Measurements from ENCODE around the gene B4GALT7. TPM values are rescaled to one million over a fixed set of nuclear protein-coding genes. Genes with fewer than 3 reads are reported as not detected.

The B4GALT7 gene
- total RNA-seq, 2 experiments from 2014 or later = 20.0 to 21.0 TPM

- H3K27me3 Mint-ChIP-seq = no peaks in the 10 kb centered on the region
- peaks cover 35% of the 10 kb centered on the region for H3K4me1 Mint-ChIP-seq
- no peak for DNase-seq
- peaks cover 12% of the 10 kb centered on the region for H3K36me3 Mint-ChIP-seq
- no peaks in the 10 kb centered on the region for H3K9me3 Mint-ChIP-seq
- no peak overlapping the region for H3K27ac Mint-ChIP-seq
- H3K4me3 Mint-ChIP-seq = peak overlapping the region; percentile 53
These were observed 1.9 kb downstream of the B4GALT7 start for GRCh38 chr5:177601577-177602457.

- H3K4me1 Mint-ChIP-seq = peaks cover 39% of the 10 kb centered on the region
- DNase-seq = no peak
- H3K4me3 Mint-ChIP-seq = no peak overlapping the region
- no peak overlapping the region for H3K27ac Mint-ChIP-seq
- no peaks in the 10 kb centered on the region for H3K27me3 Mint-ChIP-seq
- peaks cover 9% of the 10 kb centered on the region for H3K36me3 Mint-ChIP-seq
- H3K9me3 Mint-ChIP-seq = no peaks in the 10 kb centered on the region
These were observed 2.5 kb downstream of the B4GALT7 start for GRCh38 chr5:177602458-177602830.

GRCh38 chr5:177603631-177604030 is 3.7 kb downstream of the B4GALT7 start:
- H3K4me1 Mint-ChIP-seq = peaks cover 33% of the 10 kb centered on the region
- H3K36me3 Mint-ChIP-seq = peaks cover 6% of the 10 kb centered on the region
- DNase-seq = no peak
- H3K27ac Mint-ChIP-seq = peak overlapping the region; percentile 52
- H3K27me3 Mint-ChIP-seq = no peaks in the 10 kb centered on the region
- H3K9me3 Mint-ChIP-seq = no peaks in the 10 kb centered on the region
- no peak overlapping the region for H3K4me3 Mint-ChIP-seq

GRCh38 chr5:177604116-177604521 is 4.2 kb downstream of the B4GALT7 start:
- H3K36me3 Mint-ChIP-seq = peaks cover 6% of the 10 kb centered on the region
- H3K4me3 Mint-ChIP-seq = no peak overlapping the region
- H3K4me1 Mint-ChIP-seq = peaks cover 29% of the 10 kb centered on the region
- H3K27ac Mint-ChIP-seq = no peak overlapping the region
- no peak for DNase-seq
- H3K9me3 Mint-ChIP-seq = no peaks in the 10 kb centered on the region
- no peaks in the 10 kb centered on the region for H3K27me3 Mint-ChIP-seq

- H3K27ac Mint-ChIP-seq = no peak overlapping the region
- H3K36me3 Mint-ChIP-seq = peaks cover 6% of the 10 kb centered on the region
- H3K4me3 Mint-ChIP-seq = no peak overlapping the region
- H3K27me3 Mint-ChIP-seq = no peaks in the 10 kb centered on the region
- no peaks in the 10 kb centered on the region for H3K9me3 Mint-ChIP-seq
- peaks cover 27% of the 10 kb centered on the region for H3K4me1 Mint-ChIP-seq
- no peak for DNase-seq
These were observed 4.7 kb downstream of the B4GALT7 start for GRCh38 chr5:177604656-177605055.

GRCh38 chr5:177605078-177605477 is 5.1 kb downstream of the B4GALT7 start:
- DNase-seq = no peak
- H3K27ac Mint-ChIP-seq = no peak overlapping the region
- peaks cover 6% of the 10 kb centered on the region for H3K36me3 Mint-ChIP-seq
- peaks cover 27% of the 10 kb centered on the region for H3K4me1 Mint-ChIP-seq
- no peak overlapping the region for H3K4me3 Mint-ChIP-seq
- H3K27me3 Mint-ChIP-seq = no peaks in the 10 kb centered on the region
- no peaks in the 10 kb centered on the region for H3K9me3 Mint-ChIP-seq

GRCh38 chr5:177605667-177606066 is 5.7 kb downstream of the B4GALT7 start:
- no peak overlapping the region for H3K27ac Mint-ChIP-seq
- H3K4me3 Mint-ChIP-seq = no peak overlapping the region
- DNase-seq = no peak
- no peaks in the 10 kb centered on the region for H3K9me3 Mint-ChIP-seq
- H3K27me3 Mint-ChIP-seq = no peaks in the 10 kb centered on the region
- peaks cover 24% of the 10 kb centered on the region for H3K4me1 Mint-ChIP-seq
- peaks cover 5% of the 10 kb centered on the region for H3K36me3 Mint-ChIP-seq

- H3K36me3 Mint-ChIP-seq = peaks cover 5% of the 10 kb centered on the region
- H3K4me1 Mint-ChIP-seq = peaks cover 17% of the 10 kb centered on the region
- no peak overlapping the region for H3K4me3 Mint-ChIP-seq
- no peaks in the 10 kb centered on the region for H3K9me3 Mint-ChIP-seq
- no peak for DNase-seq
- no peaks in the 10 kb centered on the region for H3K27me3 Mint-ChIP-seq
- H3K27ac Mint-ChIP-seq = peak overlapping the region; percentile 7
These were observed 6.4 kb downstream of the B4GALT7 start for GRCh38 chr5:177606071-177607051.

- DNase-seq = no peak
- Mint-ChIP-seq H3K4me1 (peaks cover 11% of the 10 kb centered on the region), H3K4me3 (no peak overlapping the region), H3K36me3 (peaks cover 5% of the 10 kb centered on the region), H3K9me3 (no peaks in the 10 kb centered on the region), H3K27ac (peak overlapping the region; percentile 7), H3K27me3 (no peaks in the 10 kb centered on the region)
These were observed 7.2 kb downstream of the B4GALT7 start for GRCh38 chr5:177607115-177607451.

- H3K4me1 Mint-ChIP-seq = peaks cover 8% of the 10 kb centered on the region
- H3K4me3 Mint-ChIP-seq = no peak overlapping the region
- no peak overlapping the region for H3K27ac Mint-ChIP-seq
- peaks cover 5% of the 10 kb centered on the region for H3K36me3 Mint-ChIP-seq
- H3K9me3 Mint-ChIP-seq = no peaks in the 10 kb centered on the region
- DNase-seq = peak; percentile 75
- no peaks in the 10 kb centered on the region for H3K27me3 Mint-ChIP-seq
These were observed 7.7 kb downstream of the B4GALT7 start for GRCh38 chr5:177607452-177608192.

GRCh38 chr5:177608243-177609075 is 8.5 kb downstream of the B4GALT7 start:
- Mint-ChIP-seq H3K4me1 (peaks cover 6% of the 10 kb centered on the region), H3K27me3 (no peaks in the 10 kb centered on the region), H3K9me3 (no peaks in the 10 kb centered on the region), H3K4me3 (no peak overlapping the region), H3K27ac (no peak overlapping the region), H3K36me3 (peaks cover 3% of the 10 kb centered on the region)
- DNase-seq = no peak

GRCh38 chr5:177609076-177610059 is 9.4 kb downstream of the B4GALT7 start:
- H3K27me3 Mint-ChIP-seq = no peaks in the 10 kb centered on the region
- no peak overlapping the region for H3K27ac Mint-ChIP-seq

GRCh38 chr5:177610131-177610769 is 10.3 kb downstream of the B4GALT7 start:
- no peaks in the 10 kb centered on the region for H3K9me3 Mint-ChIP-seq
- no peak for DNase-seq
- peaks cover 5% of the 10 kb centered on the region for H3K4me1 Mint-ChIP-seq
- H3K36me3 Mint-ChIP-seq = no peaks in the 10 kb centered on the region
- H3K27me3 Mint-ChIP-seq = no peaks in the 10 kb centered on the region
- H3K27ac Mint-ChIP-seq = no peak overlapping the region
- no peak overlapping the region for H3K4me3 Mint-ChIP-seq

More at GRCh38 chr5:177609076-177610059, 9.4 kb downstream of the B4GALT7 start:
- Mint-ChIP-seq H3K9me3 (no peaks in the 10 kb centered on the region), H3K4me1 (peaks cover 5% of the 10 kb centered on the region), H3K4me3 (no peak overlapping the region), H3K36me3 (no peaks in the 10 kb centered on the region)
- DNase-seq = no peak
